Neuronal stem cell (in vitro differentiated cells): ENCODE data around the gene TSPAN9.
A peak's percentile ranks its signal among the peaks of the same experiment; 100 is the strongest.

ENCODE experiments used
- DNase-seq: peaks from one replicate; pipeline ENCODE4 v3.0.0-alpha.2; 2013; ENCODE audit warnings: low spot score
- H2AFZ ChIP-seq: one replicate; pipeline ENCODE4 v1.6.1; 2013; ENCODE audit warnings: mild to moderate bottlenecking, low read length, inconsistent platforms
- H2AK5ac ChIP-seq: 2 replicates; pipeline ENCODE4 v1.6.1; 2013; ENCODE audit warnings: low read depth, mild to moderate bottlenecking, inconsistent platforms, low read length, moderate library complexity, mixed read lengths
- H2BK120ac ChIP-seq: 2 replicates; pipeline ENCODE4 v1.6.1; 2013; ENCODE audit warnings: low read depth, mild to moderate bottlenecking, inconsistent platforms, low read length, moderate library complexity, mixed read lengths
- H2BK12ac ChIP-seq: one replicate; pipeline ENCODE4 v1.6.1; 2013; ENCODE audit warnings: low read length, inconsistent platforms
- H2BK15ac ChIP-seq: 2 replicates; pipeline ENCODE4 v1.6.1; 2013; ENCODE audit warnings: mild to moderate bottlenecking, low read length, inconsistent platforms, mixed read lengths
- H2BK5ac ChIP-seq: one replicate; pipeline ENCODE4 v1.6.1; 2013; ENCODE audit warnings: inconsistent platforms, mild to moderate bottlenecking, low read length, moderate library complexity
- H3K14ac ChIP-seq: one replicate; pipeline ENCODE4 v1.6.1; 2013; ENCODE audit warnings: low read length, inconsistent platforms
- H3K18ac ChIP-seq: 2 replicates; pipeline ENCODE4 v1.6.1; 2013; ENCODE audit warnings: low read length, inconsistent platforms
- H3K23ac ChIP-seq: 2 replicates; pipeline ENCODE4 v1.6.1; 2013; ENCODE audit warnings: low read depth, mild to moderate bottlenecking, mixed read lengths, low read length, inconsistent platforms; ENCODE audit not compliant: poor library complexity
- H3K27ac ChIP-seq: replicated peaks from 3 replicates; pipeline ENCODE4 v1.5.1; 2013; ENCODE audit warnings: low read length, inconsistent platforms
- H3K27me3 ChIP-seq, 3 experiments: 2 replicates each; pipeline ENCODE4 v1.6.1; 2013; ENCODE audit warnings: low read length in 3 of 3, mild to moderate bottlenecking in 2 of 3, inconsistent platforms in 1 of 3, low read depth in 1 of 3, mixed read lengths in 1 of 3, moderate library complexity in 1 of 3; ENCODE audit not compliant: control insufficient read depth in 3 of 3, insufficient read depth in 3 of 3
- H3K36me3 ChIP-seq, 2 donors: replicated peaks in 1 of 2; 2 replicates each; pipeline ENCODE4 v1.6.1; 2013; ENCODE audit warnings: low read length in 2 of 2; ENCODE audit not compliant: control insufficient read depth in 2 of 2, insufficient read depth in 2 of 2
- H3K4ac ChIP-seq: 2 replicates; pipeline ENCODE4 v1.6.1; 2013; ENCODE audit warnings: inconsistent platforms, mild to moderate bottlenecking, low read length, moderate library complexity
- H3K4me1 ChIP-seq, 2 donors: 1 replicate in 1 of 2; 2 replicates in 1 of 2; pipeline ENCODE4 v1.6.1; 2013; ENCODE audit warnings: low read length in 2 of 2, low read depth in 1 of 2; ENCODE audit not compliant: control insufficient read depth in 2 of 2, insufficient read depth in 1 of 2
- H3K4me2 ChIP-seq: one replicate; pipeline ENCODE4 v1.6.1; 2013; ENCODE audit warnings: mild to moderate bottlenecking, low read length, inconsistent platforms; ENCODE audit not compliant: insufficient read depth, poor library complexity, severe bottlenecking
- H3K4me3 ChIP-seq, 2 donors: 2 replicates each; pipeline ENCODE4 v1.5.1; 2013; ENCODE audit warnings: low read length in 2 of 2, mild to moderate bottlenecking in 2 of 2, inconsistent platforms in 1 of 2, moderate library complexity in 1 of 2
- H3K79me1 ChIP-seq: one replicate; pipeline ENCODE4 v1.6.1; 2013; ENCODE audit warnings: low read depth, mild to moderate bottlenecking, inconsistent platforms, low read length, moderate library complexity
- H3K9ac ChIP-seq: one replicate; pipeline ENCODE4 v1.6.1; 2013; ENCODE audit warnings: mild to moderate bottlenecking, low read depth, low read length, inconsistent platforms; ENCODE audit not compliant: poor library complexity
- H3K9me3 ChIP-seq, 2 donors: replicated peaks in 1 of 2; 2 replicates each; pipeline versions ENCODE3 to v1.6.1; 2013; ENCODE audit warnings: low read length in 2 of 2, mild to moderate bottlenecking in 2 of 2, inconsistent platforms in 1 of 2, low read depth in 1 of 2, mixed read lengths in 1 of 2, moderate library complexity in 1 of 2; ENCODE audit not compliant: control insufficient read depth in 2 of 2, insufficient read depth in 1 of 2
- H4K8ac ChIP-seq: one replicate; pipeline ENCODE4 v1.6.1; 2013; ENCODE audit warnings: low read depth, mild to moderate bottlenecking, inconsistent platforms, low read length, moderate library complexity
- H4K91ac ChIP-seq: one replicate; pipeline ENCODE4 v1.6.1; 2013; ENCODE audit warnings: low read length, low read depth, mild to moderate bottlenecking, inconsistent platforms; ENCODE audit not compliant: poor library complexity
- WGBS, 2 donors: extraction: QIAGEN DNeasy Blood & Tissue Kit; methylation state at CpG; one replicate each; pipeline ENCODE4 v1.1.7; 2013; ENCODE audit warnings: missing lambda C conversion rate in 2 of 2, mixed read lengths in 1 of 2; ENCODE audit not compliant: insufficient read length in 2 of 2, insufficient replicate concordance in 1 of 2; ENCODE audit errors: extremely low coverage in 2 of 2; 5-methylcytosine and 5-hydroxymethylcytosine counted together

The TSPAN9 gene

GRCh38 chr12:3296409-3296701 is 219.2 kb downstream of the TSPAN9 start:
- no peaks in the 10 kb centered on the region for H3K36me3 ChIP-seq
- no peak overlapping the region for H2BK5ac ChIP-seq
- H2AFZ ChIP-seq, result no peak overlapping the region
- no peak overlapping the region for H3K23ac ChIP-seq
- no CpG with 5 or more reads among the region's 6 CpGs for WGBS, 2 donors
- H3K4me2 ChIP-seq, result no peak overlapping the region
- no peak overlapping the region for H4K8ac ChIP-seq
- H3K4ac ChIP-seq, result no peak overlapping the region
- H3K14ac ChIP-seq, result no peak overlapping the region
- H2BK15ac ChIP-seq, result no peak overlapping the region
- peak overlapping the region; percentile 27 for H3K9ac ChIP-seq
- H3K18ac ChIP-seq, result peak overlapping the region; percentile 44
- no peaks in the 10 kb centered on the region for H3K9me3 ChIP-seq
- H2BK12ac ChIP-seq, result peak overlapping the region; percentile 31
- no peak overlapping the region for H2AK5ac ChIP-seq
- H3K79me1 ChIP-seq, result peaks cover 4% of the 10 kb centered on the region
- H3K4me1 ChIP-seq, result peaks cover 9 to 11% of the 10 kb centered on the region in 2 donors
- peaks cover 0 to 36% (median 2%) of the 10 kb centered on the region in 3 experiments for H3K27me3 ChIP-seq
- H2BK120ac ChIP-seq, result no peak overlapping the region
- no peak overlapping the region for H3K4me3 ChIP-seq
- H4K91ac ChIP-seq, result no peak overlapping the region
- H3K27ac ChIP-seq, result no peak overlapping the region
- no peak for DNase-seq

- no peaks in the 10 kb centered on the region for H3K36me3 ChIP-seq
- H3K18ac ChIP-seq, result no peak overlapping the region
- WGBS, 2 donors, result no CpG with 5 or more reads among the region's 17 CpGs
- H3K4me3 ChIP-seq, result no peak overlapping the region
- H2BK15ac ChIP-seq, result no peak overlapping the region
- peaks cover 10 to 11% of the 10 kb centered on the region in 2 donors for H3K4me1 ChIP-seq
- H3K4me2 ChIP-seq, result no peak overlapping the region
- DNase-seq, result no peak
- no peak overlapping the region for H2BK5ac ChIP-seq
- H3K9me3 ChIP-seq, result no peaks in the 10 kb centered on the region
- H2AFZ ChIP-seq, result no peak overlapping the region
- H4K8ac ChIP-seq, result no peak overlapping the region
- no peak overlapping the region for H3K23ac ChIP-seq
- peaks cover 4% of the 10 kb centered on the region for H3K79me1 ChIP-seq
- H2BK120ac ChIP-seq, result no peak overlapping the region
- no peak overlapping the region for H3K9ac ChIP-seq
- no peak overlapping the region for H2BK12ac ChIP-seq
- H2AK5ac ChIP-seq, result no peak overlapping the region
- H3K14ac ChIP-seq, result no peak overlapping the region
- no peak overlapping the region for H3K27ac ChIP-seq
- peaks cover 0 to 41% (median 2%) of the 10 kb centered on the region in 3 experiments for H3K27me3 ChIP-seq
- H4K91ac ChIP-seq, result no peak overlapping the region
- no peak overlapping the region for H3K4ac ChIP-seq
These were observed 221.4 kb downstream of the TSPAN9 start for GRCh38 chr12:3298603-3299002.

GRCh38 chr12:3299929-3300832 is 223.0 kb downstream of the TSPAN9 start:
- H3K18ac ChIP-seq, result no peak overlapping the region
- H3K79me1 ChIP-seq, result peaks cover 4% of the 10 kb centered on the region
- no peak overlapping the region for H2AK5ac ChIP-seq
- H3K9me3 ChIP-seq, result no peaks in the 10 kb centered on the region
- H4K91ac ChIP-seq, result no peak overlapping the region
- H3K4ac ChIP-seq, result no peak overlapping the region
- H3K4me1 ChIP-seq, result peaks cover 11 to 21% of the 10 kb centered on the region in 2 donors
- H3K23ac ChIP-seq, result no peak overlapping the region
- H4K8ac ChIP-seq, result no peak overlapping the region
- H2BK12ac ChIP-seq, result no peak overlapping the region
- peak overlapping the region; percentile 7 for H3K9ac ChIP-seq
- no peak overlapping the region for H3K4me2 ChIP-seq
- H2BK15ac ChIP-seq, result no peak overlapping the region
- DNase-seq, result peak; percentile 78
- no CpG with 5 or more reads among the region's 32 CpGs for WGBS, 2 donors
- H3K27ac ChIP-seq, result no peak overlapping the region
- peak overlapping the region; percentile 68 for H2AFZ ChIP-seq
- no peak overlapping the region for H2BK5ac ChIP-seq
- H2BK120ac ChIP-seq, result no peak overlapping the region
- peaks cover 0 to 41% (median 2%) of the 10 kb centered on the region in 3 experiments for H3K27me3 ChIP-seq
- no peak overlapping the region for H3K4me3 ChIP-seq
- H3K36me3 ChIP-seq, result no peaks in the 10 kb centered on the region
- H3K14ac ChIP-seq, result no peak overlapping the region

- Histone ChIP-seq H3K23ac (no peak overlapping the region), H3K79me1 (peaks cover 4% of the 10 kb centered on the region), H3K27ac (no peak overlapping the region), H3K9me3 (no peaks in the 10 kb centered on the region), H3K18ac (peak overlapping the region; percentile 72), H3K4me3 (no peak overlapping the region), H3K36me3 (no peaks in the 10 kb centered on the region), H3K4ac (no peak overlapping the region), H2BK5ac (no peak overlapping the region), H3K4me2 (no peak overlapping the region), H3K4me1 (peaks cover 10 to 21% of the 10 kb centered on the region in 2 donors), H3K9ac (peak overlapping the region; percentile 7), H3K27me3 (peaks cover 0 to 42% (median 2%) of the 10 kb centered on the region in 3 experiments), H2AK5ac (peak overlapping the region; percentile 69), H2AFZ (peak overlapping the region; percentile 65), H2BK12ac (no peak overlapping the region), H3K14ac (no peak overlapping the region), H4K91ac (no peak overlapping the region), H2BK120ac (no peak overlapping the region), H2BK15ac (no peak overlapping the region), H4K8ac (no peak overlapping the region)
- DNase-seq, result no peak
- no CpG with 5 or more reads among the region's 10 CpGs for WGBS, 2 donors
These were observed 223.7 kb downstream of the TSPAN9 start for GRCh38 chr12:3300833-3301401.
